Measurements from ENCODE around the gene C10orf67.

GRCh38 chr10:23331567-23332301 lies 12.9 kb downstream of the C10orf67 start:
- TF ChIP-seq CTCF (IDR thresholded peaks at IDR 0.05) (no peak), POLR2A (IDR thresholded peaks at IDR 0.05) (no peak)
